IMR-90 (cell line): ENCODE measurements around the gene PREP.

Experiments used
- BHLHE40 ChIP-seq: fragments of 150-350 bp; IDR thresholded peaks from 2 replicates; pipeline ENCODE4 v1.6.1; 2016; ENCODE audit warnings: mild to moderate bottlenecking, low read depth, low read length
- CTCF ChIP-seq: conservative IDR thresholded peaks from 2 replicates; pipeline ENCODE4 v1.5.1; 2012; ENCODE audit warnings: mild to moderate bottlenecking, low read depth, low read length, improper control_type of control experiment
- RAD21 ChIP-seq: IDR thresholded peaks from 2 replicates; pipeline ENCODE4 v1.6.1; 2012; ENCODE audit warnings: low read length, improper control_type of control experiment
- RFX5 ChIP-seq: IDR thresholded peaks from 2 replicates; pipeline ENCODE4 v1.8.0; 2012; ENCODE audit warnings: low read depth, mild to moderate bottlenecking, low read length, moderate library complexity

GRCh38 chr6:105384004-105384403, 18.9 kb downstream of the PREP start:
- TF ChIP-seq BHLHE40 (no peak), RAD21 (no peak), CTCF (no peak), RFX5 (no peak)
